Activated CD8-positive, alpha-beta memory T cell treated with anti-CD3 and anti-CD28 coated beads, Interleukin-2, amount 50 U/mL, for 24 hours (primary cell): ENCODE results near the gene USP31.

Experiments
- DNase-seq: peaks from one replicate; pipeline ENCODE4 v3.0.0-alpha.2; 2020; ENCODE audit errors: extremely low read depth

Gene USP31

DNA sequence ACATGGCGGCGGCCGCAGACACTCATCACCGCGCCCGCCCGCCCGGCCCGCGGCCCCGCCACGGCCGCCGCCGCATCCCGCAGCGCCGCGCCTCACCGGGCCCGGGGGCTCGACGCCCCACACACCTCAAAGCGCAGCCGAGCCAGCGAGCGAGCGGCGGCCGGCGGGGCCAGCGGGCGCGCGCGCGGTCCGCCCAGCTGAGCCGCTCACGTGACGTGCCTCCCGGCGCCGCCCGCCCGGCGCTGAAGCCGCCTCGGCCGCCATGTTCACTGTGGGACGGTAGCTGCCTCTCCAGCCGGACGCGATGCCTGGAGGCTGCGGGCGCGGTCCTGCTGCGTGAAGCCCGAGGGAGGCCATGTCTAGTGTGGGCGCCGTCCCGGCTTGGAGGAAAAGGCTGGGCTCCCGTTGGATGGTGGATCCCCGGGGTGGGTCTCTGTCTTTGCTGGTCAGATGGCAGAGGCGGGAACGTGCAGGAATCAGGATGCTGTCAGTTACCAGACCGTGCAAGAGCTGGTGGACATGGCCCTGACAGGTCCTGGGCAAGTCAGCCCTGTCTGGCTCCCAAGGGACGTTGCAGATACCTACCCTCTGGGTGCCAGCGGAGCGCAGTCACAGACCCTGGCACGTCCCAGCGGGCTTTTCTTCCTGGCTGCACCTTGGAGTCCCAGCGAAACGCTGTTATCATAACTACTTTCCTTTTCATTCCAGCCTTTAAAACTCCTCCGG, at the start of gene USP31:
TSS of gene USP31 (minus strand) at position 186 of the 726 bp plus-strand sequence. CDS start at position 4, 182 bp downstream.
- peak; percentile 77 for DNase-seq

- DNase-seq, result no peak
Observed at GRCh38 chr16:23196539-23196938, 47.3 kb upstream of the USP31 start.

- DNase-seq, result no peak
Observed at GRCh38 chr16:23195366-23195978, 46.2 kb upstream of the USP31 start.

DNA sequence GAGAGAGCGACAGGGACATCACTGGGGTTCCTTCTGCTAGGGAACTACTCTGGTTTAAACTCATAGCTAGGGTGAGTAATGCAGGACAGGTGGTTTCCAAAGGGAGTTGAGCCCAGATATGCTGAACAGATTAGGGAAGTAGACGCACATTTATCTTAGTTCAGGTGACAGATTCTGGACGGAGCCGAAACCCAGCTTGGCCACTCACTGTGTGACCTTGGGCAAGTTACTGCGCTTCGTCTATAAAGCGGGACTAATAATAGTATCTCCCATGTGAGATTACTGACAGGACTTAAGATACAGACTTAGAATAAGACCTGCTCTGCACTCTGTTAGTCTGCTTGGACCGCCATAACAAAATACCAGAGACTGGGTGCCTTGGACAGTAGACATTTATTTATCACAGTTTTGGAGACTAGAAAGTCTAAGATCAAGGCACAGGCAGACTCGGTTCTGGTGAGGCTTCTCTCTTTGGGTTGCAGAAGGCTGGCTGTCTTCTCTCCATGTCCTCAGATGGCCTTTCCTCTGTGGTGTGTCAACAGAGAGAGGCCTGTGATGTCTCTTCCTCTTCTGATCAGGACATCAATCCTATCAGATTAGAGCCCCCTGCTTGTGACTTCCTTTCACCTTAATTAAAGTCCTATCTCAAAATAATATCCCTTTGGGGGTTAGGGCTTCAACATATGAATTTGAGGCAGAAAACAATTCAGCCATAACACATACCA, 45.4 kb upstream of the USP31 start:
- no peak for DNase-seq

DNA sequence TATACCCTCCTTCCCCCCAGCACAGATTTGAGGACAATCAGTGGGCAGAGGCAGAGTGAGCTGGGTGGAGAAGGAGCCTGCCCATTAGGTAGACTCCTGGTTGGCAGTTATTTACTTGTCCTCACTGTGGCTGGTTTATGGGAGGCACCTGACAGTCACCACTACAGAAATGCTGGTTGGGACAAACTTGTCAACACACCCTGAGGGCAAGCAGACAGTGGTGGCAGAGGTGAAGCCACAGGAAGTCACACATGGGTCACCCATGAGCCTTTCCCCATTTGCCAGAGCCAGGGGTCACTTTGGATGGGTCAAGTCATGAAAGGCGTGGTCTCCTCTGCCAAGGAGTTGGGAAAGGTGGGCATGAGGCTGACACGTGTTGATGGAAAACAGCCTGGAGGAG, 39.7 kb upstream of the USP31 start:
- no peak for DNase-seq

DNA sequence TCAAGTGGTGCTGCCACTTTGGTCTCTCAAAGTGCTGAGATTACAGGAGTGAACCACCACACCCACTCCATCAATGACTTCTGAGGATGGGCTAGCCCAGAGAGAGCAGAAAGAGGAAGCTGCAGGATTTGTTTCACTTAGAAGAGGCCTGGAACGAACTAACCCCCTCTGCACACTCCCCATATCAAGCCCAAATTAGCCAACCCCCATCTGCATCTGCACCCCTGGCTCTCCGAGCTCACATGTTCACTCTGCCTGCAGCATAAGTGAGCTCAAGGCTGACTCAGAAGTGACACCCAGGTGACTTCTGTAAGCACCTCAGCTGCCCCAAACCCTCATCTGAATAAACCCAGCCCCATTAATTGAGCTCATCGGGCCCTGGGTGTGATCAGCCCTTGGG, 38.1 kb upstream of the USP31 start:
- DNase-seq, result no peak

DNA sequence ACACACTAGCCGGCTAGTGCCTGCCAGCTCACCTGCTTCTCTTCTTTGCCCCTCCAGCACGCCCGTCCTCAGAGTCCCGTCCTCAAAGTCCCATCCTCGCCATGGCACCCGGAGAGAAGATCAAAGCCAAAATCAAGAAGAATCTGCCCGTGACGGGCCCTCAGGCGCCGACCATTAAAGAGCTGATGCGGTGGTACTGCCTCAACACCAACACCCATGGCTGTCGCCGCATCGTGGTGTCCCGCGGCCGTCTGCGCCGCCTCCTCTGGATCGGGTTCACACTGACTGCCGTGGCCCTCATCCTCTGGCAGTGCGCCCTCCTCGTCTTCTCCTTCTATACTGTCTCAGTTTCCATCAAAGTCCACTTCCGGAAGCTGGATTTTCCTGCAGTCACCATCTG, 36.9 kb upstream of the USP31 start:
- DNase-seq, result no peak

- no peak for DNase-seq
Observed at GRCh38 chr16:23185656-23186055, 36.4 kb upstream of the USP31 start.

DNA sequence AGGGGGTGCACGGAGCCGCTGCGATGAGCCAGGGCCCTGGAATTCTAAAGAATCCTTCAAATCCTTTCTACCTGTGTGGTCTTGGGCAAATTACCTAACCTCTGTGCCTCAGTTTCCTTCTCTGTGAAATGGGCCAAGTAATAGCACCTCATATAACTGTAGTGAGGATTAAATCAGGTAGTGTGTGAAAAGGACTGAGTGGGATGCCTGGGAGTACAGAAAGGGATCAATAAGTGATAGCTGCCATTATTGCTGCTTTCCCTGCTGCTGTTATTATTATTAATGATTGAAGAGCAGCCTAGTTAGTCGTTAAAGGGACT, 34.3 kb upstream of the USP31 start:
- no peak for DNase-seq

- DNase-seq, result no peak
Observed at GRCh38 chr16:23182679-23183542, 33.7 kb upstream of the USP31 start, which contains the start of gene SCNN1G. Gene SCNN1G (plus strand): TSS chr16:23182745. CDS start chr16:23186272, 3,527 bp downstream.

DNA sequence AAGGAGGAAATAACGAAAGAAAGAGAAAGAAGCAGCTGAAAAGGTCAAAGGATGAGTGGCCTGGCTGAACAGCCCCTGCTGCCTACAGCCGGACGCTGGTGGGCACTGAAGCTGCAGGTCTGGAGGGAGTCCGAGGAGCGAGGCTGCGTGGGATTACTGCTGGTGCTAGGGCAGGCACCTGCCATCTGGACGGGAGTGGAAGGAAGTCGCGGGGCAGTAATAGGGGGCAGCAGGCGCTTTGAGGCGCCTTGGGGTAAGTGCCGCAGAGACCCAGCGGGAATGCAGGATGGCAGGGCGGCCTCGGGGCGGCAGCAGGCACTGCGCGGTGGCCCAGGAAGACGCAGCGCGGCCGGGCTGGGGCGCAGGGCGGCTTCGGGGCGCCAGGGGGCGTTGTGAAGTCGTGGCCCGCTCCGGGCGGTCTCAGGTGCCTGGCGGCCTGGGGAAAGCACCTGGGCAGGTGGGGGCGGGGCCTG, 33.0 kb upstream of the USP31 start:
- peak; percentile 21 for DNase-seq

DNA sequence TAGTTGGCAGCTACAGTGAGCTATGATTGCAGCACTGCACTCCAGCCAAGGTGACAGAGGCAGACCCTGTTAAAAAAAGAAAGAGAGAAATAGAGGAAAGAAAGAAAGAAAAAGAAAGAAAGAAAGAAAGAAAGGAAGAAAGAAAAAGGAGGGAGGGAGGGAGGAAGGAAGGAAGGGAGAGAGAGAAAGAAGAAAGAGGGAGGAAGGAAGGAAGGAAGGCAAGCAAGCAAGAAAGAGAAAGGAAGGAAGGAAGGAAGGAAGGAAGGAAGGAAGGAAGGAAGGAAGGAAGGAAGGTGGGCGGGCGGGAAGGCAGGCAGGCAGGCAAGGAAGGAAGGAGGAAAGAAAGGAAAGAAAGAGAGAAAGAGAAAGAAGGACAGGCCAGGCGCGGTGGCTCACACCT, 32.3 kb upstream of the USP31 start:
- DNase-seq, result no peak

GRCh38 chr16:23175651-23176050, 26.4 kb upstream of the USP31 start:
- no peak for DNase-seq

GRCh38 chr16:23174622-23175021, 25.4 kb upstream of the USP31 start:
- no peak for DNase-seq

- no peak for DNase-seq
Observed at GRCh38 chr16:23172994-23173393, 23.7 kb upstream of the USP31 start.

DNA sequence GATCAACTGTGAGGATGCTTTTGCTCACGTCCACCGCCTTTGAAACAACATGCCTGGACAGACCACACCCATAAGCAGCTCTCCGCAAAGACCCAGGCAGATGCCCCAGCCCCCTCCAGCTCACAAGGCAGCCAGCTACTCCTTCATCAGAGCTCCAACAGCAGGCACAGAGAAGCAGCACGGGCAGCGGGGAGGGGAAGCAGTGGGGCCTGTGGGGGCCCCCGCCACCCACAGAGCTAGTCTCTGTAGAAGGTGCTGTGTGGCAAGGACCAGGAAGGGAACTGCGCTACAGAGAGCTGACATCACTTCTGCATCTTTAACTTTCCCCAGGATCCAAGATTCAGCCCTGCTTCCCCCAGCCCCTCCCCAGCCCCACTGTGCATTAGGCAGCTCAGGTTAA, 23.3 kb upstream of the USP31 start:
- DNase-seq, result no peak

DNA sequence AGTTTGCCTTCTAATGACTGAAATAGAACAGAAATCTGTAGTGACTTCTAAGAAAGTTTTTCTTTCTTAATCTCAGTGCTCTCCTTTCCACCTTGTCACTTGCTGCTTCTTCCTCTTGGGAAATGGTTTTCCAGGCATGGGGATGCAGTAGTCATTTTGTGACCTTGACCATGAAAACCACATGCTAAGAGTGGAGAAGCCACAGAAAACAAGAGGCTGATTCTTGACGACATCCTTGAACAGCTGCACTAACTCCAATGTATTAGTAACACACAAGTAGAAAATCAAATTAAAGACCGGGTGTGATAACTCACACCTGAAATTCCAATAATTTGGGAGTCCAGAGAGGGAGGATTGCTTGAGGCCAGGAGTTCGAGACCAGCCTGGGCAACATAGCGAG, 15.5 kb upstream of the USP31 start:
- no peak for DNase-seq

DNA sequence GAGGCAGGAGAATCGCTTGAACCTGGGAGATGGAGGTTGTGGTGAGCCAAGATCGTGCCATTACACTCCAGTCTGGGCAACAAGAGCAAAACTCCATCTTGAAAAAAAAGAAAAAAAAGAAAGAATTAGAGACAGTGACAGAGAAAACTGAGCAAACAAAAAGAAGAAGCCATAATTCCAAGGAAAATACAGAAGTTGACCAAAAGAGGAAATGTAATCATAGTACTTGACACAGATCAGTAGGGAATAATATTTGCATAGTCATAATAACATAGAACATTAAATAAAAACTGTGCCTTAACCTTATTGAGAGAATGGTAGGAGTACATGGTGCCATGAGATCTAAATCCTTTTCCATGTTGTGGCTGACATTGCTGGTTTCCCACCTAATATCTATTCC, 14.7 kb upstream of the USP31 start:
- DNase-seq, result no peak

DNA sequence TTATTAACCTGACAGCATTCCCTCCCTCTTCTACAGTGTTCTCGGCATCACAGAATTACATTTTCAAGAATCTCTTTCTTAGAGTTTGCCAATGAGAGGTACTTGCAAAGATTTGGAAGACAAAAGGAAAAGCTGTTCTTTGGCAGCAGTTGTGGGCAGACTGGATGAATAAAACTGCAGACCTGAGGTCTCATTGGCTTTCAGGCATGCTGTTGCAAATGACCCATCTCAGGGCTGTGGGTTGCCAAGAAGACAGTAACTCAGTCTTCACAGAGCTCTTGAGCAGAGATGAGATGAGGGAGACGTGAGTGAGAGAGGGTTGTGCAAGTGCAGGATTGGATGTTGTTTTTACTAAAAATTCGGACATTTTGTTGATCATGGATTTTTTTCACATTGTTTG, 11.3 kb upstream of the USP31 start:
- DNase-seq, result no peak

GRCh38 chr16:23160082-23160481, 10.8 kb upstream of the USP31 start:
- no peak for DNase-seq

DNA sequence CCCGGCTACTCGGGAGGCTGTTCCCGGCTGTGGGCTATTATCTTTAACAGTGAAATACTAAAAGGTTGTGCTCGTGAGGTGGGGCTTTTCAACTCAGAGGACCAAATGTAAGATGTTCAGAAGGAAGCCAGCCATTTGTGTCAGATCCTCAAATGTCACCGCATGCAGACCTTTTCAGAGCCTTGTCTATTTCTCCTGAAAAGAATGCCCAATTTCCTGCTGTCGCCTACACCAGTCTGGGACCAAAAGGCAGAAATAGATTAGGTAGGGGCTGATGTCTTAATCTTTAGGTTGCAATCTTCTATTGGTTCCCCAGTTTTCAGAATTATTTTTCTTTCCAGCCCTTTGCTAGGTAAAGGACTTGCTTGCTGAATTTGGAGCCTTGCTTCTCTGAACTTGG, 8.9 kb upstream of the USP31 start:
- DNase-seq, result no peak

DNA sequence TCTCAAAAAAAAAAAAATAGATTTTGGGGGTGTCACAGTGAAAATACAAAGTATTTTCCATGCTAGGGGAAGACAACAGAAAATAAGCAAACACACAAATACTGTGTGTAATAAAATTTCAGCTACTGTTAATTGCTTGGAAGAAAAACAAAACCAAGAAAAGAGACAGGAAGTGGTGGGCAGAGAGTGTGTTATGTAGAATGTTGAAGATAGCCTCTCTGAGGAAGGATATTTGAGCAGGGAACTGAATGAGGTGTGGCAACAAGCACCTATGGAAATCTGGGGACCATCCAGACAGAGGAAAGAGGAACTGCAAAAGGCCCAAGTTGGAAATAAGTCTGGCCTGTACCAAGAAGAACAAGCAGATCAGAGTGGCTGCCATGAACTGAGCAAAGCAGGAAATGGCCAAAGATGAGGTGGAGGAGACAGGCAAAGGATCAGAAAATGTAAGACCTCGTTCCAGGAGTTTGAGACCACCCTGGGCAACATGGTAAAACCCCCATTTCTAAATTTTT, 7.8 kb upstream of the USP31 start:
- DNase-seq, result no peak
